ENCODE data around the gene MALRD1.

The MALRD1 gene

GRCh38 chr10:19588608-19589007 is 540.0 kb downstream of the MALRD1 start:
- TF ChIP-seq TAF1 (IDR thresholded peaks at IDR 0.05; ENCODE audit: borderline replicate concordance, insufficient read depth, low read length) (no peak), REST (IDR thresholded peaks at IDR 0.05; ENCODE audit: insufficient read depth in 1 of 2, low read depth in 2 of 2, low read length in 2 of 2) (no peak), POLR2AphosphoS5 (IDR thresholded peaks at IDR 0.05; ENCODE audit: low read depth, low read length) (no peak), SIN3A (IDR thresholded peaks at IDR 0.05; ENCODE audit: borderline replicate concordance, insufficient read depth, low read length) (no peak), FOXP2 (optimal IDR thresholded peaks at IDR 0.05; ENCODE audit: borderline replicate concordance, extremely low read depth, extremely low read length, insufficient read depth) (no peak)

DNA sequence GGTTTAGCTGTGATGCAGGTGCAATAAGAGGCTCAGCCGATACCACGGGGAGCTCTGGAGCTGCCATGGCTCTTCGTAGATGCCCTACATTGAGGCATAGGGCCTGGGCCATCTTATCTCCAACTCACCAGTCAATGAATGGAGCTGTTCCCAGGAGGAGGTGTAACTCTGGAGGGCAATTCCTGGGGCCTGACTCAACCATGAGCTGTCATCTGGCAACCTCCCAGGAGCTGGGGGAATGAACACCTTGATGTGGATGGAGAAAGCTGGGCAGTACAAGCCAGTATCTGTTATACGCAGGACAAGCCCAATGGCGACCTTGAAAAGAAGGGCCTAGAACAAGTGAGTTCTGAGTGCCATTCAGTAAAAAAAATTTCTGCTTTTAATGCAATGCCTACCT is 543.7 kb downstream of the MALRD1 start:
- TF ChIP-seq TAF1 (IDR thresholded peaks at IDR 0.05; ENCODE audit: borderline replicate concordance, insufficient read depth, low read length) (no peak), FOXP2 (optimal IDR thresholded peaks at IDR 0.05; ENCODE audit: borderline replicate concordance, extremely low read depth, extremely low read length, insufficient read depth) (no peak), REST (IDR thresholded peaks at IDR 0.05; ENCODE audit: insufficient read depth in 1 of 2, low read depth in 2 of 2, low read length in 2 of 2) (no peak), POLR2AphosphoS5 (IDR thresholded peaks at IDR 0.05; ENCODE audit: low read depth, low read length) (no peak), SIN3A (IDR thresholded peaks at IDR 0.05; ENCODE audit: borderline replicate concordance, insufficient read depth, low read length) (no peak)

GRCh38 chr10:19595212-19595845 is 546.7 kb downstream of the MALRD1 start:
- TF ChIP-seq TAF1 (IDR thresholded peaks at IDR 0.05; ENCODE audit: borderline replicate concordance, insufficient read depth, low read length) (no peak), FOXP2 (optimal IDR thresholded peaks at IDR 0.05; ENCODE audit: borderline replicate concordance, extremely low read depth, extremely low read length, insufficient read depth) (no peak), POLR2AphosphoS5 (IDR thresholded peaks at IDR 0.05; ENCODE audit: low read depth, low read length) (no peak), SIN3A (IDR thresholded peaks at IDR 0.05; ENCODE audit: borderline replicate concordance, insufficient read depth, low read length) (no peak)

DNA sequence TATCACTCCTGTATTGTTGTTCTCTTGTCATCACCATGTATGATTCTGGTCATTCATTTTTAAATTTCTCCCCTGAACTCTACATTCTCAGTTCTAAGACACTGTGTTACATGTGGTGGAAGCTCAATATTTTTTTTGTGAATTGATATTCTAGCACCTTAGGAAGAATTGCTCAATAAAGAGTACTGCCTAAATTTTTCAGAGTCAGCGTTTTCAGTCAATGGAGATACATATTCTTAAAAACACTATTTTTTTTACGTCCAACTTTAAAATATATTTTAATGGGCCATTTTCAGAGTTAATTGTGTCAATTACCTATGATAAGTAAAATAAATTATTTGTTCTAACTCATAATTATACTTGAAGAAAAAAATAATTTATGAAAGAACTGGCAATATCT is 557.2 kb downstream of the MALRD1 start:
- TF ChIP-seq SIN3A (IDR thresholded peaks at IDR 0.05; ENCODE audit: borderline replicate concordance, insufficient read depth, low read length) (no peak), FOXP2 (optimal IDR thresholded peaks at IDR 0.05; ENCODE audit: borderline replicate concordance, extremely low read depth, extremely low read length, insufficient read depth) (no peak), REST (IDR thresholded peaks at IDR 0.05; ENCODE audit: insufficient read depth in 1 of 2, low read depth in 2 of 2, low read length in 2 of 2) (no peak), TAF1 (IDR thresholded peaks at IDR 0.05; ENCODE audit: borderline replicate concordance, insufficient read depth, low read length) (no peak), POLR2AphosphoS5 (IDR thresholded peaks at IDR 0.05; ENCODE audit: low read depth, low read length) (no peak)

GRCh38 chr10:19606968-19607367 is 558.4 kb downstream of the MALRD1 start:
- TF ChIP-seq REST (IDR thresholded peaks at IDR 0.05; ENCODE audit: insufficient read depth in 1 of 2, low read depth in 2 of 2, low read length in 2 of 2) (no peak), TAF1 (IDR thresholded peaks at IDR 0.05; ENCODE audit: borderline replicate concordance, insufficient read depth, low read length) (no peak), SIN3A (IDR thresholded peaks at IDR 0.05; ENCODE audit: borderline replicate concordance, insufficient read depth, low read length) (no peak), POLR2AphosphoS5 (IDR thresholded peaks at IDR 0.05; ENCODE audit: low read depth, low read length) (no peak), FOXP2 (optimal IDR thresholded peaks at IDR 0.05; ENCODE audit: borderline replicate concordance, extremely low read depth, extremely low read length, insufficient read depth) (no peak)

All from PFSK-1 (cell line).